BLaER1 treated with 17β-estradiol and CSF1 and Interleukin-3, amounts not matched to agents 10 nM and 100 nM (cell line): Measurements from ENCODE around the gene EP400.
"Not testable (repeated sequence)": the region's sequence is repeated elsewhere in the genome, so short reads cannot be mapped to it uniquely, and the experiment has no call there.

ENCODE experiments used
- H3K27ac ChIP-seq, 11 experiments: shearing (Covaris generic); formaldehyde crosslinking; 2 replicates each; pipeline ENCODE4 v1.8.1; 2022
- H3K27me3 ChIP-seq, 11 experiments: shearing (Covaris generic); formaldehyde crosslinking; 2 replicates each; pipeline ENCODE4 v1.8.1; 2022
- H3K36me3 ChIP-seq, 11 experiments: shearing (Covaris generic); formaldehyde crosslinking; 2 replicates each; pipeline ENCODE4 v1.8.1; 2022
- H3K4me1 ChIP-seq, 10 experiments: shearing (Covaris generic); formaldehyde crosslinking; 2 replicates each; pipeline ENCODE4 v1.8.1; 2022
- H3K4me2 ChIP-seq, 11 experiments: shearing (Covaris generic); formaldehyde crosslinking; 2 replicates each; pipeline ENCODE4 v1.8.1; 2022
- H3K4me3 ChIP-seq, 10 experiments: shearing (Covaris generic); formaldehyde crosslinking; 2 replicates each; pipeline ENCODE4 v1.8.1; 2022
- H3K9ac ChIP-seq, 11 experiments: shearing (Covaris generic); formaldehyde crosslinking; 2 replicates each; pipeline ENCODE4 v1.8.1; 2022
- H3K9me3 ChIP-seq, 11 experiments: shearing (Covaris generic); formaldehyde crosslinking; replicated peaks in 1 of 11; 2 replicates each; pipeline ENCODE4 v1.8.1; 2022
- H4K20me1 ChIP-seq, 11 experiments: shearing (Covaris generic); formaldehyde crosslinking; 2 replicates each; pipeline ENCODE4 v1.8.1; 2022
- Cebpa-rat ChIP-seq, 11 experiments: shearing (Covaris generic); IDR thresholded peaks; 2 replicates each; pipeline ENCODE4 v1.8.1; 2022

Gene EP400

GRCh38 chr12:132089407-132089910 lies 139.7 kb downstream of the EP400 start:
- Histone ChIP-seq H3K27me3 (no peaks in the 10 kb centered on the region), H3K4me2 (peak overlapping the region in 4 of 11 experiments; percentile 21 to 34 (median 29); a peak in 6 of 22 replicates), H4K20me1 (peaks cover 0 to 20% (median 7%) of the 10 kb centered on the region in 11 experiments; a peak in 10 of 22 replicates), H3K4me1 (peaks cover 16 to 33% (median 25%) of the 10 kb centered on the region in 10 experiments), H3K4me3 (no peak overlapping the region), H3K9ac (no peak overlapping the region), H3K9me3 (no peaks in the 10 kb centered on the region), H3K36me3 (peaks cover 25 to 73% (median 43%) of the 10 kb centered on the region in 11 experiments), H3K27ac (no peak overlapping the region)
- no peak for TF ChIP-seq Cebpa-rat (IDR thresholded peaks at IDR 0.05)

- Histone ChIP-seq H3K4me1 (peaks cover 0 to 19% (median 9%) of the 10 kb centered on the region in 10 experiments; a peak in 9 of 20 replicates), H3K9me3 (peaks cover 0 to 7% (median 0%) of the 10 kb centered on the region in 11 experiments; a peak in 3 of 22 replicates), H3K4me3 (no peak overlapping the region), H3K27me3 (no peaks in the 10 kb centered on the region), H3K9ac (no peak overlapping the region), H3K36me3 (peaks cover 37 to 82% (median 62%) of the 10 kb centered on the region in 11 experiments), H3K4me2 (no peak overlapping the region), H4K20me1 (peaks cover 0 to 16% (median 7%) of the 10 kb centered on the region in 11 experiments; a peak in 8 of 22 replicates), H3K27ac (no peak overlapping the region)
- no peak for TF ChIP-seq Cebpa-rat (IDR thresholded peaks at IDR 0.05)
These were observed 144.6 kb downstream of the EP400 start for GRCh38 chr12:132094269-132094891.

GRCh38 chr12:132095520-132096409 lies 146.0 kb downstream of the EP400 start:
- peaks cover 0 to 9% (median 2%) of the 10 kb centered on the region in 10 experiments; a peak in 7 of 20 replicates for H3K4me1 ChIP-seq
- peaks cover 0 to 25% (median 17%) of the 10 kb centered on the region in 11 experiments; a peak in 12 of 22 replicates for H4K20me1 ChIP-seq
- H3K27ac ChIP-seq = peak overlapping the region in 5 of 11 experiments; percentile 8 to 41 (median 20); a peak in 6 of 22 replicates
- H3K9ac ChIP-seq = no peak overlapping the region
- H3K36me3 ChIP-seq = peaks cover 47 to 86% (median 70%) of the 10 kb centered on the region in 11 experiments
- no peaks in the 10 kb centered on the region for H3K27me3 ChIP-seq
- peak overlapping the region in 2 of 11 experiments; percentile 25 to 36; a peak in 3 of 22 replicates for H3K4me2 ChIP-seq
- no peak overlapping the region for H3K4me3 ChIP-seq
- peaks cover 0 to 7% (median 0%) of the 10 kb centered on the region in 11 experiments; a peak in 3 of 22 replicates for H3K9me3 ChIP-seq
- TF ChIP-seq Cebpa-rat (IDR thresholded peaks at IDR 0.05) = no peak

DNA sequence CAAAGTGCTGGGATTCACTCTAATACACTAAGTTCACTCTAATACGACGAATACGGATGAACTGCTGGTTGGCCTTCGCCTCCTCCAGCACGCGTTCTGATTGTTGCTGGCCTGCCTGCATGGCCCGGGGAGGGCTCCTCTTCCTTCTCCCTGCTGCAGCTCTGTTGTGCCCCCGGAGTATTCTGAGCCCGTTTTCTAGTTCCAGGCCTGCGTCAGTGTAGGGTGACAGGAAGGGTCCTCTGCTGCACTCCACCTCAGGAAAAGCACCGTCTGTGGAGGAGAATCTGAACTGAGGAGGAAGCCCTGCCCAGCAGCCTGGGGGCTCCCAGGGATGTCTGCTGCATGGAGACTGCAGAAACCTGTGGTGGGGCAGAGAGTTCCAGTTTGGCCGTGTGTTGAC lies 150.0 kb downstream of the EP400 start:
- no peak for TF ChIP-seq Cebpa-rat (IDR thresholded peaks at IDR 0.05)
- Histone ChIP-seq H3K4me2 (no peak overlapping the region), H4K20me1 (peaks cover 0 to 36% (median 13%) of the 10 kb centered on the region in 11 experiments; a peak in 13 of 22 replicates), H3K9me3 (peaks cover 0 to 7% (median 0%) of the 10 kb centered on the region in 11 experiments; a peak in 3 of 22 replicates), H3K4me3 (no peak overlapping the region), H3K36me3 (peaks cover 31 to 80% (median 62%) of the 10 kb centered on the region in 11 experiments), H3K27ac (no peak overlapping the region), H3K9ac (no peak overlapping the region), H3K4me1 (peaks cover 0 to 9% (median 2%) of the 10 kb centered on the region in 10 experiments; a peak in 7 of 20 replicates), H3K27me3 (no peaks in the 10 kb centered on the region)

- Histone ChIP-seq H3K9ac (no peak overlapping the region; a peak in 1 of 22 replicates), H3K27ac (no peak overlapping the region), H3K36me3 (peaks cover 37 to 86% (median 67%) of the 10 kb centered on the region in 11 experiments), H3K4me1 (peaks cover 0 to 5% (median 2%) of the 10 kb centered on the region in 10 experiments; a peak in 7 of 20 replicates), H3K4me3 (no peak overlapping the region), H3K27me3 (no peaks in the 10 kb centered on the region), H4K20me1 (peaks cover 0 to 38% (median 13%) of the 10 kb centered on the region in 11 experiments; a peak in 13 of 22 replicates), H3K9me3 (peaks cover 0 to 6% (median 0%) of the 10 kb centered on the region in 11 experiments; a peak in 3 of 22 replicates), H3K4me2 (no peak overlapping the region)
- no peak for TF ChIP-seq Cebpa-rat (IDR thresholded peaks at IDR 0.05)
These were observed 150.7 kb downstream of the EP400 start for GRCh38 chr12:132100306-132101065.

- Histone ChIP-seq H4K20me1 (peaks cover 0 to 36% (median 13%) of the 10 kb centered on the region in 11 experiments; a peak in 13 of 22 replicates), H3K4me2 (no peak overlapping the region), H3K4me3 (no peak overlapping the region), H3K27ac (no peak overlapping the region), H3K27me3 (no peaks in the 10 kb centered on the region), H3K9ac (peak overlapping the region in 1 of 11 experiments; percentile 41; a peak in 1 of 22 replicates), H3K9me3 (no peaks in the 10 kb centered on the region), H3K4me1 (peaks cover 0 to 10% (median under 1%) of the 10 kb centered on the region in 10 experiments; a peak in 8 of 20 replicates), H3K36me3 (peaks cover 44 to 86% (median 60%) of the 10 kb centered on the region in 11 experiments)
- no peak for TF ChIP-seq Cebpa-rat (IDR thresholded peaks at IDR 0.05)
These were observed 152.6 kb downstream of the EP400 start for GRCh38 chr12:132102297-132102696.

DNA sequence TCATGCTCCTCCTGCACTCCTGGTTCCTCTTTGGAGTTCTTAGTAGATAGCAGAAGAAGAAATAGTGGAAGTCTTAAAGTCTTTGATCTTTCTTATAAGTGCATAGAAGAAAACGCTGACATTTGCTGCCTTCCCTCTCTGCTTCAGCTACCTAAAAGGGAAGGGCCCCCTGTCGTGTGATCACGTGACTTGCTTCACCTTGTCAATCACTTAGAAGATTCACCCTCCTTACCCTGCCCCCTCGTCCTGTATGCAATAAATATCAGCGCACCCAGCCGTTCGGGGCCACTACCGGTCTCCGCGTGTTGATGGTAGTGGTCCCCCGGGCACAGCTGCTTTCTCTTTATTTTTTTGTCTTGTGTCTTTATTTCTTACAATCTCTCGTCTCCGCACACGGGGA lies 153.3 kb downstream of the EP400 start:
- not testable (repeated sequence) for H3K27ac ChIP-seq, H3K4me2 ChIP-seq, H3K9me3 ChIP-seq, H3K9ac ChIP-seq, H3K27me3 ChIP-seq, H3K4me3 ChIP-seq
- peaks cover 46 to 83% (median 63%) of the 10 kb centered on the region in 11 experiments for H3K36me3 ChIP-seq
- peaks cover 0 to 18% (median 8%) of the 10 kb centered on the region in 10 experiments; a peak in 12 of 20 replicates for H3K4me1 ChIP-seq
- peaks cover 0 to 39% (median 17%) of the 10 kb centered on the region in 11 experiments; a peak in 14 of 22 replicates for H4K20me1 ChIP-seq
